Smooth muscle cell of the brain vasculature (primary cell): ENCODE measurements around the gene SYT1.

Experiments used
- DNase-seq: peaks from one replicate; pipeline ENCODE4 v3.0.0-alpha.2; 2012; ENCODE audit warnings: low read depth, low spot score

The SYT1 gene

DNA sequence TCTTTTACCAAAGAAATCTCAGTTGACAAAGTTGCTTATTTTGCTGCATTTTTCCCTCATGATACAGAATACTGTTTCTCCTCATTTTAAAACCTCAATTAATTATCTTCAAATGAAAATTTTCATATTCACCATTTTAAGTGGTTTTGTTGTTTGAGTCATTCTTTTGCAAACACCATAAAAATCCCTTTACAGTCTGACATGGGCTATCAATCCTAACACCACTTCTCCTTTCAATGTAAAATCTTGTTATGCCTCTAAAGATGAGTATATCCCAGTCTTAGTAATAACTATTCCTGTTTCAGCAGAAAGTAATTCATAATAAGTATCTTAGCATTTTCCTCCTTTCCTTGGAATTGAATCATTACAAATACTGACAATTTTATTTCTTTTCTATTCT, 192.2 kb downstream of the SYT1 start:
- DNase-seq, result no peak

DNA sequence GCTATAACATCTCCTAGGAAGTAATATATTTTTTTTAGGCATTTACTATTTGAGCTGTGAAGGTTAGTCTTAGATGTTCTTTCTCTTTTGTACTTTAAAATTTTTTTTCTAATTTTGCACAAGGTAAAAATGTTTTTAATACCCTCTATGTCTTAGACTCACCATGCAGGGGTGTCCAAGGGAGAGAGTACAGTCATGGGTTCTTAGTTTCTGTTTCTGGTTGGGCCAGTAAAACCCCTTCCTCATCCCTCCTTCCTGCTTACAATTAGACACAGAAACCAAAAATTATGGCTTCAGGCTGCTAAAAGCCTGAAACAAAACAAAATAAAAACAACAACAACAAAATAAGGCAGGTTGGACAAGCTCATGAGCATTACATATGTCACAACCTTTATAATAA, 193.0 kb downstream of the SYT1 start:
- DNase-seq, result no peak

DNA sequence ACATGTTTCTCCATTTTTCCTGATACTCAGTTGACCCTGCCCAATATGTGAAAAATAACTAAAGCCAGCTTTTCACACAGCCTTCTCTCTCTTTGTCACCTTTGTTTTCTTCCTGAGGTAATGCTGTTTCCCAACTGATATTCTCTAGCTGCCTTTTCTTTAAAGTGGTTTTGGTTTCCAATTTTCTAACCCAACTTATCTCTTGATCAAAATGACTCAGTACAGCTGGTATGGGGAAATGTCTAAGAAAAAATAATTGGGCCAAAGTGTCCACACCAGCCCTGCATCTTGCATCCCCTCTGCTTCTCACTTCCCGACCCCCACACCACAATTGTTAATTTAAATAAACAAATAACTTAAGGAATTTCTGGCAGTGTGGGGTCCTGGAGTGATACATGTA, 193.8 kb downstream of the SYT1 start:
- DNase-seq, result no peak

DNA sequence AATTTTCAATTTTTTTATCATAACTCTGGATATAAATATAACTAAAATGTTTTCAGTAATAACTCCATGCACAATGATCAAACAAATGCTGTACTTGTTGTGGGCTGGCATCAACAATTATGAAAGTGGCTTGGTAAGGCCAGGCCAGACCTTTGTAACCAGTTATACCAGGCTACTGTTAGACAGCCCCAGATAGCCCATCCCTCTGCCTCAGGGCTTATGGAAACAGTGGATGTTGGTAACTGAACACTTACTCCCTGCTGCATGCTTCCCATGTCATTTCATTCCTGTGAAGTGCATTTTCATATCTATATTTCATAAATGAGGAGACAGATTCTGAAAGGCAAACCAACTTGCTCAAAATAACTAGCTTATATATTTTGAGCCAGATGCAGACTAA, 195.0 kb downstream of the SYT1 start:
- DNase-seq, result no peak

DNA sequence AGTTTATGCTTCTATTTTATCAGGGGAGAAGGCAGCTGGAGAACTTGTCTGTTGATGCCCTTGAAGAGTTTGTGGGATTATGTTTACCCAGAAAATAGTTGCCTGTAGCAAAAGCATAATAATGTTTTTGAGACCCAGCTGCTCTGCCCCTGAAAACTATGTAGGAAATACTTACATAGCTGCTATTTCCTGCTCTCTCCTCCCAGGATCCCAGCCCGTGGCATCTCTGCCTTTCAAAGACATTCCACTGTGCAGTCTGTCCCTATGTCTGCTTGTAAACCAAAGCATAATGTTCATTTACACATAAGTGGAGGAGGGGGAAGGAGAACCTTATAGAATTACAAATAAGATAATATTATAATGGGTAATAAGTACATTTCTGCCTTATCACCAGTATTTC, 198.7 kb downstream of the SYT1 start:
- DNase-seq, result no peak

DNA sequence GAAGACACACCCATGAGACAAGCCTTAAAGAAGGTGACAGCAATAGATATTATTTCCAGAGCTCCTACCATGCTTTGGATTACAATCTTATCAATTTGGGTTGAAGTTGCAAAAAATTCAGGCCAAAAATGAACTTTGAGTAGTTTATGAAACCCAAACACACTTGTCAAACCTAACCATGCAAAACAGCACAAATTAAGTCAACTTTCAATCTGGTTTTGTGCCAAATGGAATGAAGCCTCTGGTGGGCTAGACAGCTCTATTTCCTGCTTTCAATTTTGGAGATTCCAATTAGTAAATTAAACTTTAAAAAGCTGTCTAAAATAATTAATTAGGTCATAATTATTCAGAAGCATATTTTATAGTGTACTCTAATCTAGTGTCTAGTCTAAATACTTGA, 203.4 kb downstream of the SYT1 start:
- DNase-seq, result no peak

GRCh38 chr12:79069009-79069408, 204.4 kb downstream of the SYT1 start:
- DNase-seq, result no peak

- DNase-seq, result no peak
Observed at GRCh38 chr12:79071498-79071897, 206.9 kb downstream of the SYT1 start.

DNA sequence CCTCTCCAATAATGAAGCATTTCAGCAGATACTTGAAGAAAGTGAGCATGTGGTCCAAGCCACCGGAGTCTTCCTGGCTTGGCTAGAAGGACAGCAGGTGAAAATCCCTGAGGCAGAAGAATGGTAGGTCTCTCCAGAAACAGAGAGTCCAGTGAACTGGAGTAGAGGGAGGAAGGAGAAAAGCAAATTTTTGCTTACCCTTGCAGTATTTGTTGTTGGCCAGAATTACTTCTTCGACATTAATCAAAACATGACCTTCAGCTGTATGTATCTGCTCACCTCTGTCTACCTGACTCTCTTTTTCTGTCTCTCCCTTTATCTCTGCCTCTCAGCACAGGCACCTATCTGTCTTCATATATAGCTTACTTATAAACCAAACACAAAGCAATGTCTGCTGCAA, 208.9 kb downstream of the SYT1 start:
- DNase-seq, result no peak

- no peak for DNase-seq
Observed at GRCh38 chr12:79082595-79082994, 218.0 kb downstream of the SYT1 start.

- DNase-seq, result no peak
Observed at GRCh38 chr12:79083181-79083580, 218.6 kb downstream of the SYT1 start.

DNA sequence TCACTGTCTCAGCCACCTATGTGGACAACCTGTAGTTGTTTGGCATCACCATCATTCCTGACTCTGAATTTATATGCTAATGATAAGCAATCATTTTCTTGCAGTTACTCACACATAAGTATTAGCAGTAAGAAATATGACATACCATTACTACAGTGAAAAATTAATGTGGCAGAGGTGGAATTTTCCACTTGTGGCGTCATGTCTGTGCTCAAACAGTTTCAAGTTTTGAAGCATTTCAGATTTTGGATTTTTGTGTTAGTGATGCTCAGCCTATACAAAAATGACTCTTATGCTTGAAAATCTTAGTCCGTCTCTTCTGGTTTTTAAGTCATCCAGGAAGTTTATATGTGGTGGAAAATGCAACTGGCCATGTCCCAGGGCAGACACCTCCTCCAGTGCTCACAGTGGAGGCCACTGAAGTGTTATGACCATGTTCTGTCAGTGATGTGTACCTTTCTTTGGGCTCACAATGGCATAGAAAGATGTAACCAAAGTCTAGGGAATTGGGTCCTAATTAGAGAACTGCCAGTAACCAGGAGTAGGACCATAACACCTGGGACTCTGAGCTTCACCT, 220.6 kb downstream of the SYT1 start:
- DNase-seq, result no peak

DNA sequence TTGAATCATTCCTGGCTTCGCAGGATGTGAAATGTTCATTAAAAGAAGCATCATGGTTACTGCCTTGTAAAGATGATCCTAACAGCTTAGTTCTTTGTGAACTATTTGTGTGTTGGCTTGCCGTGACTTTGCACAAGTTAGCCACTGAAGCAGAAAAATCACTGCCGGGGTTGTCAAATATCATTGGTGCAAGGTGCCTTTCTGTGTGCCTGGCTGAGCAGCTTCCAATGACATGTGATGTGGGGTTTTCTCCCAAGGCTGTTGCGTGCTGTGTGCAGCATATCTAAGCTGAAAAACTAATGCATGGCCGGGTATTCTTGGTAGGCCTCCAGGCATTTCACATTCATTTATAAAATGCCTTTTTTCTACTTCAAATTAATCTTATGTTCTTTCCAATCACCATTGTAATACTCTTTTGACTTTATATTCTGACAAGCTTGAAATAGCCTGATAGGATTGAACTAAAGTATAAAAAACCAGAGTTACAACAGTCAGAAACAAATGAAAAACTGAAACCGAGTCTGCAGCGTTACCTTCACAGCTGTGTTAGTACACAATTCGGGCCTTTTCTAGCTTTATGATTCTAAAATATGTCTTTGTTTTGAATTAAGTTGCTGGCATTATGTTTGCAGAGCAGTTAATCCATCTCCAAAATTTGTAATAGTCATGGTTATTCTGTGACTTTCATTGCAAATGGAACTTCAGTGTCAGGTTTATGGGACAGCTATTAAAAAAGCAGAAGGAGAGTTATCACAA, 222.1 kb downstream of the SYT1 start:
- DNase-seq, result no peak

DNA sequence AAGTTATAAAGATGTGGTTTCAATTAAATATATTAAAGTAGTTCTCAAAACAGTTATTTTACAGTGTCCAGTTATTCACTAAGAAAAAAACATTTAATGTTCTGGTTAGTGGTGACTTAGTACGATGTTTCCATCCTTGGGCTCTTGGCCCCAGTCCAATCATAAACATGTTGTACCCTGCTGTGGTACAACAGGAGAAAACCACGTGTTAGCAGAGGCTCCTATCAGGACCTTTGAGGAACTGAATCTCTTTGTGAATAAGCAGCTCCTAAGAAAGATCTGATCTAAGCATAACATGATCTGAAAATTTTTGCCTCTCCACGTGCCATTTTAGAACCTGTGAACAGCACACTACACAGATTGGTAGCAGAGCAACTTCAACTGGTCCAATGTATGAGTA, 234.0 kb downstream of the SYT1 start:
- peak; percentile 36 for DNase-seq

GRCh38 chr12:79108962-79109361, 244.4 kb downstream of the SYT1 start:
- DNase-seq, result no peak

GRCh38 chr12:79114896-79115295, 250.3 kb downstream of the SYT1 start:
- DNase-seq, result no peak

DNA sequence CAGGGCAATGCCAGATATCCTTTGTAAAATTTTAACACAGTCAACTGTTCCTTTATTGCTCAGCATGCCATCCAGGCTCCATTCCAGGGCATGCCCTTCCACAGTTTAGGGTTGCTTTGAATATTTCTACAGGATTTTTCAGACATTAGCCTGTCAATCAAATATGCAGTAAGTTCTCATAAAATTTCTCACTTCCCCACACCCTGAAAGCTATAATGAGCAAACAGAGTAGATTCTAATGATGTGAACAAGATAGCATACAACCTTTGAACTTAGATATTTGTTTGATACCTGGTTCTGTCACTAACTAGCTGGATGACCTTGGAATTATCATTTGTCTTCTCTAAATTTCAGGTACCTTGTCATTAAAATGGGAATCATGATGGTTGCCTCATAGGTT, 251.2 kb downstream of the SYT1 start:
- no peak for DNase-seq

GRCh38 chr12:79119796-79120195, 255.2 kb downstream of the SYT1 start:
- DNase-seq, result no peak

DNA sequence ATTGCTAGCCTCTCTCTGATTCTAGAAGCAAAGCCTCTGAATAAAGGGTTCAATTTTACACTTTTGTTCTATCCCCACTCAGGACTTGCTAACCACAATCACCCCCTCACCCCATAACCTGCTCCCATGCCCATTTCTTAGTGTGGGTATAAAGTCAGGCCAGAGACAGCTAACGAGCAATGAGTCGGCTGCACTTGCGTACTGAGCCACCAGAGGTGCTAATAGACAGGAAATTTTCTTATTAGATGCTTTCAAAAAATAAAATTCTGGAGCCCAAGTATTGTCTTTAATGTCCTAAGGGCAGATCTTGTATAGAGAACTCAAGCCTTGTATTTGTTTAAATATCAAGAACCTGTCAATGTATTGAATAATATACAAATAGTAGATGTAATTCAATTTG, 256.9 kb downstream of the SYT1 start:
- no peak for DNase-seq

GRCh38 chr12:79124385-79124784, 259.8 kb downstream of the SYT1 start:
- DNase-seq, result no peak

DNA sequence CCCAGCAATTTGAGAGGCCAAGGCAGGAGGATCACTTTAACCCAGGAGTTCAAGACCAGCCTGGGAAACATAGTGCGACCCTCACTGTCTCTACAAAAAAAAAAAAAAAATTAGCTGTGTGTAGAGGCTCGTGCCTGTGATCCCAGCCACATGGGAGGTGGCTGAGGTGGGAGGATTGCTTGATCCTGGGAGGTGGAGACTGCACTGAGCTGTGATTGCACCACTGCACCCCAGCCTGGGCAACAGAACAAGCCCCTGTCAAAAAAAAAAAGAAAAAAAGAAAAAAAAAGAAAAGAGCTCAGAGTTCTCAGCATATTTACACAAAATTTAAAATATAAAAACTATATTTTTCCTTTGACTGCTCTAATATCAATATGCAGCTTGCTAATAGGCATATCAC, 260.8 kb downstream of the SYT1 start:
- no peak for DNase-seq

- DNase-seq, result no peak
Observed at GRCh38 chr12:79127271-79127751, 262.7 kb downstream of the SYT1 start.

GRCh38 chr12:79128956-79129355, 264.4 kb downstream of the SYT1 start:
- no peak for DNase-seq

- DNase-seq, result no peak
Observed at GRCh38 chr12:79138872-79139271, 274.3 kb downstream of the SYT1 start.
